ENCODE data around the gene MLLT3.

DNA sequence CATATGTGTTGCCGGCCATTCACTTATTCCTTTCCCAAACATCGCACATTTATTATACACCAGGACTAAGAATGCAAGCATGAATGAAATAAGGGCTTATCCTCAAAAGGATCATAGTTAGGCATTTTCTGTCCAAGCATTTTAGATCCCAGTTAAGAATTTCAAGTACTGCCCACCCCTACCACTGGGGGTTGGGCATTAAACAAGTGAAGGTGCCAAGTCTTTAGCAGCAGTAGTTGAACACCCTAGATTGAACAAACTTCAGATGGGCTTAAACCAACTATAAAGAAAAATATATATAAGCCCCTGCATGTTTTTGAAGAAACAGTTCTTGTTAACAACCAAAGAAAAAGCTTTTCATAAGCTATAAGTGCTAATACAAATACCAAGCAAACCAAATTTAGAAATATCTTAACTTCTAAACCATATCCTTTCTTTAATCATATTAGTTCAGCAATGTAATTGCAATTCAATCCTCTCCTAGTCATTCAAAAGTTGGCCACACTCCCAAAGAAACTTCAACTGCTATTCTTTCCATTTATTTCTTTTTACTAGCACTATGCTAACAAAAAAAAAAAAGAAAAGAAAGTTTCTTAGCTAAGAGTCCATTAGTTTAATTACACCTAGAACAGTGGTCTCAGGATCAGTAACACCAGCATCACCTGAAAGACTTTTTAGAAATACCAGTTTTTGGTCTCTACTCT lies 149.8 kb downstream of the MLLT3 start:
- TF ChIP-seq, protein P1, sequence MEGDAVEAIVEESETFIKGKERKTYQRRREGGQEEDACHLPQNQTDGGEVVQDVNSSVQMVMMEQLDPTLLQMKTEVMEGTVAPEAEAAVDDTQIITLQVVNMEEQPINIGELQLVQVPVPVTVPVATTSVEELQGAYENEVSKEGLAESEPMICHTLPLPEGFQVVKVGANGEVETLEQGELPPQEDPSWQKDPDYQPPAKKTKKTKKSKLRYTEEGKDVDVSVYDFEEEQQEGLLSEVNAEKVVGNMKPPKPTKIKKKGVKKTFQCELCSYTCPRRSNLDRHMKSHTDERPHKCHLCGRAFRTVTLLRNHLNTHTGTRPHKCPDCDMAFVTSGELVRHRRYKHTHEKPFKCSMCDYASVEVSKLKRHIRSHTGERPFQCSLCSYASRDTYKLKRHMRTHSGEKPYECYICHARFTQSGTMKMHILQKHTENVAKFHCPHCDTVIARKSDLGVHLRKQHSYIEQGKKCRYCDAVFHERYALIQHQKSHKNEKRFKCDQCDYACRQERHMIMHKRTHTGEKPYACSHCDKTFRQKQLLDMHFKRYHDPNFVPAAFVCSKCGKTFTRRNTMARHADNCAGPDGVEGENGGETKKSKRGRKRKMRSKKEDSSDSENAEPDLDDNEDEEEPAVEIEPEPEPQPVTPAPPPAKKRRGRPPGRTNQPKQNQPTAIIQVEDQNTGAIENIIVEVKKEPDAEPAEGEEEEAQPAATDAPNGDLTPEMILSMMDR (IDR thresholded peaks at IDR 0.05): no peak
- TF ChIP-seq POLR2A (IDR thresholded peaks at IDR 0.05): no peak

All from right lobe of liver (tissue), 4 donors.